Osteocyte (in vitro differentiated cells): ENCODE results near the gene TOPAZ1. TPM values are rescaled to one million over a fixed set of nuclear protein-coding genes. Genes with fewer than 3 reads are reported as not detected.

Experiments
- DNase-seq: peaks from one replicate; pipeline ENCODE4 v3.0.0; 2021; ENCODE audit warnings: mixed read lengths; ENCODE audit not compliant: unreplicated experiment; ENCODE audit errors: extremely low spot score
- H3K27ac Mint-ChIP-seq: one replicate; pipeline ENCODE4 v1.8.0; 2021; ENCODE audit warnings: mild to moderate bottlenecking, mixed read lengths; ENCODE audit not compliant: unreplicated experiment
- H3K27me3 Mint-ChIP-seq: one replicate; pipeline ENCODE4 v1.8.0; 2021; ENCODE audit warnings: mixed read lengths; ENCODE audit not compliant: unreplicated experiment
- H3K36me3 Mint-ChIP-seq: one replicate; pipeline ENCODE4 v1.8.0; 2021; ENCODE audit warnings: mixed read lengths; ENCODE audit not compliant: unreplicated experiment
- H3K4me1 Mint-ChIP-seq: one replicate; pipeline ENCODE4 v1.8.0; 2021; ENCODE audit warnings: mixed read lengths; ENCODE audit not compliant: unreplicated experiment
- H3K4me3 Mint-ChIP-seq: one replicate; pipeline ENCODE4 v1.8.0; 2021; ENCODE audit warnings: mild to moderate bottlenecking, moderate library complexity, mixed read lengths; ENCODE audit not compliant: unreplicated experiment
- H3K9me3 Mint-ChIP-seq: one replicate; pipeline ENCODE4 v1.8.0; 2021; ENCODE audit warnings: mixed read lengths; ENCODE audit not compliant: unreplicated experiment
- total RNA-seq: library from RNA; stranded (reverse); gene quantifications from 2 replicates; pipeline ENCODE4 v1.2.1, GENCODE V29; 2021
- TF ChIP-seq, protein P1 (sequence below): fragments of 200-600 bp; sonication (generic); IDR thresholded peaks from 2 replicates; pipeline ENCODE4 v1.5.0; 2021; ENCODE audit warnings: antibody characterized with exemption, mild to moderate bottlenecking, moderate library complexity

TOPAZ1 gene
- total RNA-seq, 1 donor from 2014 or later = not detected

DNA sequence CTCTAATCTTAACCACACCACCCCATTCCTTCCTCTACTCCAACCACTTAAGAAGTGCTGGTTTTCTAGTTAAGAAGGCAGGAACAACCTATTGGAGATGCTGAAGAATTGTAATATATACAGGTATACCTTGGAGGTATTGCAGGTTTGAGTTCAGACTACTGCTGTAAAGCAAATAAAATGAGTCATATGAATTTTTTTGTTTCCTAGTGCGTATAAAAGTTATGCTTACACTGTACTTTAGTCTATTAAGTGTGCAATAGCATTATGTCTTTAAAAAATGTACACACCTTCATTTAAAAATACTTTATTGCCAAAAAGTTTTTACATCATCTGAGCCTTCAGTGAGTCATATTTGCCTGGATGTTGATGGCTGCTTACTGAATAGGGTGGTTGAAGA is 22.5 kb downstream of the TOPAZ1 start:
- peaks cover 40% of the 10 kb centered on the region for H3K27me3 Mint-ChIP-seq

DNA sequence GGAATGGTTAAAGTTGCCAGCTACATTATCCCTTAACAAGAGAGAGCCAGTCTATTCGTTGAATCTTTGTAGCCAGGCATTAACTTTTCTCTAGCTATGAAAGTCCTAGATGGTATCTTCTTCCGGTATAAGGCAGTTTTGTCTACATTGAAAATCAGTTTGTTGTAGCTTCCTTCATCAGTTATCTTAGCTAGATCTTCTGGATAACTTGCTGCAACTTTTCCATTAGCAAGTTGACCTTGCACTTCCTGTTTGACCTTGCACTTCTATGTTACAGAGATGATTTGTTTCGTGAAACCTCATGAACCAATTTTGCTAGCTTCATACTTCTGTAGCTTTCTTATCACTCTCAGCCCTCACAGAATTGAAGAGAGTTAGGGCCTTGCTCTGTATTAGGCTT is 24.1 kb downstream of the TOPAZ1 start:
- no peak overlapping the region for H3K27ac Mint-ChIP-seq
- no peaks in the 10 kb centered on the region for H3K9me3 Mint-ChIP-seq
- no peak for DNase-seq
- no peaks in the 10 kb centered on the region for H3K36me3 Mint-ChIP-seq
- TF ChIP-seq, protein P1, sequence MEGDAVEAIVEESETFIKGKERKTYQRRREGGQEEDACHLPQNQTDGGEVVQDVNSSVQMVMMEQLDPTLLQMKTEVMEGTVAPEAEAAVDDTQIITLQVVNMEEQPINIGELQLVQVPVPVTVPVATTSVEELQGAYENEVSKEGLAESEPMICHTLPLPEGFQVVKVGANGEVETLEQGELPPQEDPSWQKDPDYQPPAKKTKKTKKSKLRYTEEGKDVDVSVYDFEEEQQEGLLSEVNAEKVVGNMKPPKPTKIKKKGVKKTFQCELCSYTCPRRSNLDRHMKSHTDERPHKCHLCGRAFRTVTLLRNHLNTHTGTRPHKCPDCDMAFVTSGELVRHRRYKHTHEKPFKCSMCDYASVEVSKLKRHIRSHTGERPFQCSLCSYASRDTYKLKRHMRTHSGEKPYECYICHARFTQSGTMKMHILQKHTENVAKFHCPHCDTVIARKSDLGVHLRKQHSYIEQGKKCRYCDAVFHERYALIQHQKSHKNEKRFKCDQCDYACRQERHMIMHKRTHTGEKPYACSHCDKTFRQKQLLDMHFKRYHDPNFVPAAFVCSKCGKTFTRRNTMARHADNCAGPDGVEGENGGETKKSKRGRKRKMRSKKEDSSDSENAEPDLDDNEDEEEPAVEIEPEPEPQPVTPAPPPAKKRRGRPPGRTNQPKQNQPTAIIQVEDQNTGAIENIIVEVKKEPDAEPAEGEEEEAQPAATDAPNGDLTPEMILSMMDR = no peak
- no peak overlapping the region for H3K4me3 Mint-ChIP-seq
- H3K27me3 Mint-ChIP-seq = peaks cover 37% of the 10 kb centered on the region
- no peaks in the 10 kb centered on the region for H3K4me1 Mint-ChIP-seq

More for the DNA sequence above, 22.5 kb downstream of the TOPAZ1 start:
- Mint-ChIP-seq H3K4me3 (no peak overlapping the region), H3K27ac (no peak overlapping the region), H3K9me3 (no peaks in the 10 kb centered on the region), H3K36me3 (no peaks in the 10 kb centered on the region), H3K4me1 (no peaks in the 10 kb centered on the region)
- TF ChIP-seq, protein P1 = no peak
- no peak for DNase-seq

DNA sequence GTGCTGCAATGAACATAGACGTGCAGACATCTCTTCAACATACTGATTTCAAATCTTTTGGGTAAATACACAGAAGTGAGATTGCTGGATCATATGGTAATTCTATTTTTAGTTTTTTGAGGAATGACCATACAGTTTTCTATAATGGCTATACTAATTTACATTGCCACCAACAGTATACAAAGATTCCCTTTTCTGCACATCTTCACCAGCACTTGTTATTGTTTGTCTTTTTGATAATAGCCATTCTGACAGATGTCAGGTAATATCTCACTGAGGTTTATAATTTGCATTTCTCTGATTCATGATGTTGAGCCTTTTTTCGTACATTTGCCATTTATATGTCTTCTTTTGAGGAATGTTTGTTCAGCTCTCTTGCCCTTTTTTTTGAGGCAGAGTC is 30.5 kb downstream of the TOPAZ1 start:
- TF ChIP-seq, protein P1 = no peak
- no peak for DNase-seq
- no peaks in the 10 kb centered on the region for H3K4me1 Mint-ChIP-seq
- H3K27ac Mint-ChIP-seq = no peak overlapping the region
- peaks cover 4% of the 10 kb centered on the region for H3K9me3 Mint-ChIP-seq
- H3K36me3 Mint-ChIP-seq = no peaks in the 10 kb centered on the region
- H3K4me3 Mint-ChIP-seq = no peak overlapping the region
- peaks cover 35% of the 10 kb centered on the region for H3K27me3 Mint-ChIP-seq

DNA sequence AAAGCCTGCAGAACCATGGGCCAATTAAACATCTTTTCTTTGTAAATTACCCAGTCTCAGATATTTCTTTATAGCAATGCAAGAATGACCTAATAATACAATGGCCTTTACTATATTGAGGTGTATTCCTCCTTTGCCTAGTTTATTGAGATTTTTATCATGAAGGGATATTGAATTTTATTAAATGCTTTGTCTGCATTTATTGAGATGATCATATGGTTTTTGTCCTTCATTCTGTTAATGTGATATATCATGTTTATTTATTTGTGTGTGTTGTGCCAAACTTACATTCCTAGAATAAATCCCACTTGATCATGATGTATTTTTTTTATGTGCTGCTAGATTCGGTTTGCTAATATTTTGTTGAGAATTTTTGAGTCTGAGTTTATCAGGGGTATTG is 36.2 kb downstream of the TOPAZ1 start:
- Mint-ChIP-seq H3K4me1 (no peaks in the 10 kb centered on the region), H3K9me3 (peaks cover 4% of the 10 kb centered on the region), H3K27me3 (peaks cover 62% of the 10 kb centered on the region), H3K27ac (no peak overlapping the region), H3K36me3 (no peaks in the 10 kb centered on the region), H3K4me3 (no peak overlapping the region)
- TF ChIP-seq, protein P1 = no peak
- no peak for DNase-seq

DNA sequence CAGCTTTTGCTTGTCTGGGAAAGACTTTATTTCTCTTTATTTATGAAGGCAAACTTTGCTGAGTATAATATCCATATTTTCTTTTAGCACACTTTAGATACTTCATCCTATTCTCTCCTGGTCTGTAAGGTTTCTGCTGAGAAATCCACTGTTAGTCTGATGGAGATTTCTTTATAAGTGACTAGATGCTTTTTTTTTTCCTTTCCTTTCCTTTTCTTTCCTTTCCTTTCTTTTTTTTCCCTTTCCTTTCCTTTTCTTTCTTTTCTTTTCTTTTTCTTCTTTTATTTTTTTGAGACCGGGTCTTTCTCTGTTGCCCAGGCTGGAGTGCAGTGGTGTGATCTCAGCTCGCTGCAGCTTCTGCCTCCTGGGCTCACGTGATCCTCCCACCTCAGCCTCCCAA is 38.4 kb downstream of the TOPAZ1 start:
- Mint-ChIP-seq H3K4me1 (no peaks in the 10 kb centered on the region), H3K4me3 (no peak overlapping the region), H3K36me3 (no peaks in the 10 kb centered on the region), H3K27ac (no peak overlapping the region), H3K27me3 (peaks cover 61% of the 10 kb centered on the region), H3K9me3 (peaks cover 4% of the 10 kb centered on the region)
- TF ChIP-seq, protein P1 = no peak
- DNase-seq = no peak
